CD4-positive, alpha-beta T cell treated with Interleukin-1 beta for 1 hour (primary cell): Measurements from ENCODE around the gene LRRC28.

Source experiments
- DNase-seq, 2 donors: peaks; one replicate each; pipeline ENCODE4 v3.0.0-alpha.2; 2020 to 2022

LRRC28 gene

DNA sequence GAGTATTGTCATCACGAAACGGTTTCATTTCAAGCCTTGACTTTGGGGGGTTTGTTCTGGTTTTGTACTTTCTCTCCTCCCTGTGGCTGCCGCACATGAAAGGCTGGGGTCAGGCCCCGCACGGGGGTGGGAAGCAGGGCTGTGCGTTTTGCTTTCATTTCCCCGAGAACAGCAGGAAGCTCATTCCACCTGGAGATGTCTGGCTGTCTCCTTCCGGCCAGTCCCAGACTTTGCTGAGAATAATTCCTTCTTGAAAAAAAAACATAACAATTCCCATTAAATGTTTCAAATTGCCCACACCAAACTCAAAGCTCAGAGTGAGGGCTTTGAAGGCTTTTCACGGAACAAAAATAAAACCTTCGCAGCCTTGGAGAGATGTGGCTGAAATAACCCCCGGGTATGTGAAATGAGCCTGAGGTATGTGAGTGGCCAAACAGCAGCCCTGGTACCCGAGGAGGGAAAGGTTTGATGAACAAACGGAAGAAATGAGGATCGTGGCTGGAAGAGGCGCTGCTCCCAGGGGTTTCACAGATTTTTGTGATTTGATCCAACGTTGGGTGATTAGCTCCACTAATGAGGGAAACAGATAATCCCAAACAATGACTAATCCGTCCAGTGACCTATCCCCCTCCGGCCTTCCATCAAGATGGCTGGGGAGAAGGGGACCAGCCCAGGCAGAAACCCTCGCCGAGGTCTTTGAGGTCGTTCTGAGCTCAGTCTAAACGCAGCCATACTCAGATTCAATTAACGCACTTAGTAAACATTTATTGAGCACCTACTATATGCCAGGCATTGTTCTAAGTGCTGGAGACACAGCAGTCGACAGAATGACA is 187.6 kb downstream of the LRRC28 start:
- DNase-seq: no peak

DNA sequence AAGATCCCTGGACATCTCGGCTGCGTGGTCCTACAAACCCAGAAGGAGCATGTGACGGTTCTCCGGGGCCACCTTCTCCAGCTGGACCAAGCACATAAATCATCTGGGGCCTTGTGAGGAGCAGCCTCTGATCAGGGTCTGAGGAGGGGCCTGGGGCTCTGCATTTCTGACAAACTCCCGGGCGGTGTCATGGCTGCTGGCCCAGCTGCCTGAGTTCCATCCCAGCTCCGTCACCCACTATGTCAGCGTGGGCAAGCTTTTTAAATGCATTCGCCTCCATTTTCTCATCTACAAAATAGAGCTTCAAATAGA is 188.2 kb downstream of the LRRC28 start:
- no peak for DNase-seq

DNA sequence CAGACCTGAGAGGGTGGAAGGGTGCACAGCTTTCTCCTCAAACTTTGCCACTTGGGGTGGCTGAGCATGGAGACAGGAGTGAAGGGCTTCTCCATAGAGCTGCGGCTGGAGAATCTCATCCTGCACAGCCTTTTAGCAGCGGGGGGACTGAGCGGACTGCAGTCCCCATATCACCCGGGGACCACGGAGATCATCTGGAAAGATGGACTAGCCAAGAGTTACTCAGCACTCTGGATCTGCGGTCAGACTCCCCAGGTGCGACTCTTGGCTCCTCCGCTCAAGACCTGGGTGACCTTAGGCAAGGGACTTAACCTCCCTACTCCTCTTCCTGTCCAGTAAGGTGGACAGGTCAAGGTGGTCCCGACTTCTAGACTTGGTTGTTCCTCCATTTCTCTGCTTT is 188.7 kb downstream of the LRRC28 start:
- no peak for DNase-seq
